MCF 10A (cell line): ENCODE data around the gene CASK. TPM values are rescaled to one million over a fixed set of nuclear protein-coding genes. Genes with fewer than 3 reads are reported as not detected.

Experiments
- BruUV-seq: library from RNA; stranded (reverse); fragments of 400-500 nt; replicated peaks from 2 replicates; lab custom pipeline; 2021; lab: Mats Ljungman, UMichigan
- CTCF ChIA-PET: fragments of 300-600 bp; sonication (Branson Sonifier 250); formaldehyde crosslinking; extraction: SDS; loops from one replicate; lab custom pipeline; 2021; ENCODE audit warnings: antibody characterized with exemption, inconsistent platforms; lab: Yijun Ruan, JAX
- POLR2A ChIA-PET: fragments of 300-600, 350-650 bp; sonication (Branson Sonifier 250); formaldehyde crosslinking; extraction: SDS; loops from one replicate; lab custom pipeline; 2020; ENCODE audit warnings: antibody characterized with exemption, inconsistent platforms; lab: Yijun Ruan, JAX
- DNase-seq: peaks from one replicate; pipeline ENCODE4 v3.0.0-alpha.2; 2018; ENCODE audit not compliant: unreplicated experiment
- H3K27ac Mint-ChIP-seq: one replicate; pipeline ENCODE4 v1.8.0; 2022; ENCODE audit warnings: mild to moderate bottlenecking, low read depth, mixed read lengths; ENCODE audit not compliant: unreplicated experiment
- H3K27me3 Mint-ChIP-seq: one replicate; pipeline ENCODE4 v1.8.0; 2022; ENCODE audit warnings: mixed read lengths; ENCODE audit not compliant: insufficient read depth, unreplicated experiment
- H3K36me3 Mint-ChIP-seq: one replicate; pipeline ENCODE4 v1.8.0; 2022; ENCODE audit warnings: mild to moderate bottlenecking, moderate library complexity, mixed read lengths; ENCODE audit not compliant: insufficient read depth, unreplicated experiment
- H3K4me1 Mint-ChIP-seq: one replicate; pipeline ENCODE4 v1.8.0; 2022; ENCODE audit warnings: mixed read lengths; ENCODE audit not compliant: insufficient read depth, unreplicated experiment
- H3K4me3 Mint-ChIP-seq: one replicate; pipeline ENCODE4 v1.8.0; 2022; ENCODE audit warnings: mild to moderate bottlenecking, moderate library complexity, mixed read lengths; ENCODE audit not compliant: unreplicated experiment
- H3K9me3 Mint-ChIP-seq: one replicate; pipeline ENCODE4 v1.8.0; 2022; ENCODE audit warnings: mixed read lengths; ENCODE audit not compliant: unreplicated experiment
- CTCF ChIP-seq: fragments of 200-600 bp; IDR thresholded peaks from one replicate; pipeline ENCODE4 v1.8.0; 2022; ENCODE audit warnings: antibody characterized with exemption, mild to moderate bottlenecking; ENCODE audit not compliant: unreplicated experiment
- intact Hi-C: fragments of 100-400 bp; cut with micrococcal nuclease; formaldehyde crosslinking; loops from 2 replicates; pipeline ENCODE4 v1.14.1; 2022
- total RNA-seq: library from RNA; stranded (reverse); gene quantifications from 2 replicates; pipeline ENCODE4 v1.2.3, GENCODE V29; 2022

Gene CASK
- total RNA-seq, 1 experiment from 2014 or later: 34.9 TPM

- ChIA-PET CTCF (interaction anchor here (0.6 kb wide), 1 partner anchor 26 kb away, joined by 3 read pairs; no protein-coding TSS in a partner anchor), POLR2A (interaction anchor here (0.6 to 1.0 kb wide), 2 partner anchors 13 to 1812 kb away, joined by 3 to 4 read pairs; no protein-coding TSS in a partner anchor)
- no TSS peak for BruUV-seq
- Mint-ChIP-seq H3K9me3 (no peaks in the 10 kb centered on the region), H3K27ac (no peak overlapping the region), H3K4me1 (no peaks in the 10 kb centered on the region), H3K27me3 (peaks cover 17% of the 10 kb centered on the region), H3K4me3 (no peak overlapping the region), H3K36me3 (no peaks in the 10 kb centered on the region)
- peak; percentile 50 for DNase-seq
- TF ChIP-seq CTCF: no peak
- intact Hi-C loops: no loop called here
Observed at GRCh38 chrX:41468647-41469323, 454.6 kb downstream of the CASK start.

Other genes starting within 250 kb of the CASK start
- not detected in 2 replicates for gene GPR34, start 234.6 kb downstream of the CASK start, total RNA-seq
- not detected in 2 replicates for gene GPR82, start 199.4 kb downstream of the CASK start, total RNA-seq